OCI-LY7 (cell line): ENCODE results near the gene CLEC4F.

Experiments used
- CTCF ChIP-seq: fragments of 200-600 bp; sonication (generic); conservative IDR thresholded peaks from 2 replicates; pipeline ENCODE4 v1.5.1; 2014; ENCODE audit warnings: mild to moderate bottlenecking, antibody characterized with exemption, low read length, moderate library complexity, mixed read lengths
- EZH2phosphoT487 ChIP-seq: fragments of 200-600 bp; sonication (generic); IDR thresholded peaks from 2 replicates; pipeline ENCODE4 v1.6.1; 2018; ENCODE audit warnings: low read depth, borderline replicate concordance, mild to moderate bottlenecking, mixed run types, antibody characterized with exemption, low read length, moderate library complexity, mixed read lengths

- TF ChIP-seq CTCF (no peak), EZH2phosphoT487 (no peak)
Observed at GRCh38 chr2:70784320-70784719, 36.1 kb downstream of the CLEC4F start.
